Tibial nerve (tissue), 4 donors: ENCODE data around the gene L3MBTL4. TPM values are rescaled to one million over a fixed set of nuclear protein-coding genes. Genes with fewer than 3 reads are reported as not detected.

Experiments used
- DNase-seq, 2 donors: peaks; one replicate each; pipeline ENCODE4 v3.0.0-alpha.2; 2019; ENCODE audit warnings: low spot score in 2 of 2
- H3K27ac ChIP-seq, 4 donors: fragments of 200-600 bp; sonication (generic) in 3 of 4; one replicate each; pipeline ENCODE4 v1.5.1; 2017 to 2019; ENCODE audit warnings: mild to moderate bottlenecking in 1 of 4
- H3K27me3 ChIP-seq, 2 donors: fragments of 200-600 bp; sonication (generic) in 1 of 2; one replicate each; pipeline versions ENCODE4 v1.5.1 to v1.6.0; 2017 to 2019
- H3K36me3 ChIP-seq, 3 donors: fragments of 200-600 bp; sonication (generic); one replicate each; pipeline ENCODE4 v1.5.1; 2018 to 2019
- H3K4me1 ChIP-seq, 4 donors: fragments of 200-600 bp; sonication (generic) in 3 of 4; one replicate each; pipeline ENCODE4 v1.5.1; 2017 to 2019
- H3K4me3 ChIP-seq, 4 donors: fragments of 200-600 bp; sonication (generic) in 3 of 4; one replicate each; pipeline ENCODE4 v1.5.1; 2017 to 2019; ENCODE audit warnings: mild to moderate bottlenecking in 1 of 4, moderate library complexity in 1 of 4
- H3K9me3 ChIP-seq, 4 donors: fragments of 200-600 bp; sonication (generic) in 3 of 4; one replicate each; pipeline ENCODE4 v1.5.1; 2017 to 2019
- CTCF ChIP-seq, 5 experiments: fragments of 200-600 bp in 3 of 5; fragments of 450-650 bp in 2 of 5; sonication (generic) in 3 of 5; IDR thresholded peaks; one replicate each; pipeline ENCODE4 v1.5.1; 2016 to 2019; ENCODE audit warnings: antibody characterized with exemption in 5 of 5, mild to moderate bottlenecking in 3 of 5, moderate library complexity in 2 of 5
- EP300 ChIP-seq, 2 donors: sonication (generic); formaldehyde crosslinking; IDR thresholded peaks; one replicate each; pipeline ENCODE4 v1.6.1; 2017; ENCODE audit warnings: antibody characterized with exemption in 2 of 2, mild to moderate bottlenecking in 1 of 2
- POLR2A ChIP-seq, 2 donors: fragments of 450-650 bp; IDR thresholded peaks; one replicate each; pipeline ENCODE4 v1.6.1; 2017; ENCODE audit warnings: antibody characterized with exemption in 2 of 2, mild to moderate bottlenecking in 2 of 2, moderate library complexity in 2 of 2
- WGBS, 2 donors: methylation state at CpG; one replicate each; pipeline ENCODE4 v1.1.5; 2018; 5-methylcytosine and 5-hydroxymethylcytosine counted together
- total RNA-seq, 4 donors: library from RNA; depleted of rRNA; stranded (reverse); fragments of >200 nt; gene quantifications; one replicate each; pipeline ENCODE4 v1.1.0, GENCODE V29; 2016

The L3MBTL4 gene
- total RNA-seq, 4 donors from 2014 or later: 6.3 to 9.0 (median 8.1) TPM

DNA sequence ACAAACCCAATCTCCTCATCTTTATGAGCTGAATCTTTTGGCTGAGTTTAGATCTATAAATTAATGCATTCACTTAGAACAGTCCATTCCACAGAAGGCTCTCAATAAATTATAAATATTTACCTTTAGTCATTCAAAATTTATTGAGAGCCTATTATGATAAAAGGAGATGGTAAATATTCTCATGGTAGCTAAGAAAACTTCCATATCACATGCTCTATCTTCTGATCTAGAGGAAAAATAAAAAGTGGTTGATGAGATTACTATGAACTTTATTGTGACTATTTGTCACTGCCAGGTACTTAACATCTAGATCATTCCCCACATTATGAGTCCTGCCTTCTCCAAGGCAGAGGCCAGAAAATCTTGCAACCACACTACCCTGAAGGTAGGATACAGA lies 62.4 kb downstream of the L3MBTL4 start:
- H3K27ac ChIP-seq: no peak overlapping the region
- DNase-seq: no peak

GRCh38 chr18:6342990-6343389 lies 71.7 kb downstream of the L3MBTL4 start:
- Histone ChIP-seq H3K36me3 (no peaks in the 10 kb centered on the region), H3K27ac (no peak overlapping the region), H3K9me3 (peaks cover 0 to 41% (median 7%) of the 10 kb centered on the region in 4 donors), H3K4me1 (no peaks in the 10 kb centered on the region), H3K4me3 (no peak overlapping the region), H3K27me3 (no peaks in the 10 kb centered on the region)
- DNase-seq: no peak
- 65 to 89% methylated on average over 2 of the region's 2 CpGs for WGBS, 2 donors
- TF ChIP-seq CTCF (IDR thresholded peaks at IDR 0.05): no peak
- TF ChIP-seq EP300 (IDR thresholded peaks at IDR 0.05): no peak
- TF ChIP-seq POLR2A (IDR thresholded peaks at IDR 0.05): no peak

More for the DNA sequence above, 62.4 kb downstream of the L3MBTL4 start:
- no peaks in the 10 kb centered on the region for H3K4me1 ChIP-seq
- H3K36me3 ChIP-seq: no peaks in the 10 kb centered on the region
- H3K9me3 ChIP-seq: peaks cover 0 to 8% (median 0%) of the 10 kb centered on the region in 4 donors
- H3K4me3 ChIP-seq: no peak overlapping the region
- no peak for TF ChIP-seq CTCF (IDR thresholded peaks at IDR 0.05)
- no peak for TF ChIP-seq POLR2A (IDR thresholded peaks at IDR 0.05)
- TF ChIP-seq EP300 (IDR thresholded peaks at IDR 0.05): no peak
- no peaks in the 10 kb centered on the region for H3K27me3 ChIP-seq

- TF ChIP-seq EP300 (IDR thresholded peaks at IDR 0.05): no peak
- no peak for TF ChIP-seq CTCF (IDR thresholded peaks at IDR 0.05)
- no peak for TF ChIP-seq POLR2A (IDR thresholded peaks at IDR 0.05)
- no peak overlapping the region for H3K27ac ChIP-seq
- H3K4me3 ChIP-seq: no peak overlapping the region
- no peaks in the 10 kb centered on the region for H3K27me3 ChIP-seq
- H3K9me3 ChIP-seq: peaks cover 0 to 41% (median 7%) of the 10 kb centered on the region in 4 donors
- H3K36me3 ChIP-seq: no peaks in the 10 kb centered on the region
- no peak for DNase-seq
- no peaks in the 10 kb centered on the region for H3K4me1 ChIP-seq
These were observed 73.0 kb downstream of the L3MBTL4 start for GRCh38 chr18:6341709-6342108.

DNA sequence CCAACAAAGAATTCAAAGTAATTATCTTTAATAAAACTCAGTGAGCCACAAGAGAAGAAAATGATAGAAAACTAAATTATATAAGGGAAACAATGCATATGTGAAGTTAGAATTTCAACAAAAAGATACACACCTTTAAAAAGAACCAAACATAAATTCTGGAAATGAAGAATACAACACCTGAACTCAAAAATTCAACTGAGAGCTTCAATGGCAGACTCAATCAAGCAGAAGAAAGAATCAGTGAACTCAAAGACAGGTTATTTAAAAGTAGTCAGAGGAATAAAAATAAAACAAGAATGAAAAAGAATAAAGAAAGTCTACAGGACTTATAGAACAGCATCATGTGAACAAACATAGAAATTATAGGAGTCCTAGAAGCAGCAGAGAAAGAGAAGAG lies 73.4 kb downstream of the L3MBTL4 start:
- no peak for TF ChIP-seq EP300 (IDR thresholded peaks at IDR 0.05)
- TF ChIP-seq POLR2A (IDR thresholded peaks at IDR 0.05): no peak
- no peak for TF ChIP-seq CTCF (IDR thresholded peaks at IDR 0.05)
- no peak for DNase-seq
- Histone ChIP-seq H3K4me3 (no peak overlapping the region), H3K4me1 (no peaks in the 10 kb centered on the region), H3K9me3 (peaks cover 0 to 41% (median 7%) of the 10 kb centered on the region in 4 donors), H3K27me3 (no peaks in the 10 kb centered on the region), H3K36me3 (no peaks in the 10 kb centered on the region), H3K27ac (no peak overlapping the region)

- no peak for TF ChIP-seq CTCF (IDR thresholded peaks at IDR 0.05)
- TF ChIP-seq POLR2A (IDR thresholded peaks at IDR 0.05): no peak
- no peak for TF ChIP-seq EP300 (IDR thresholded peaks at IDR 0.05)
- WGBS, 2 donors: 77 to 81% methylated on average over 1 of the region's 1 CpG
- Histone ChIP-seq H3K4me3 (no peak overlapping the region), H3K4me1 (no peaks in the 10 kb centered on the region), H3K27me3 (no peaks in the 10 kb centered on the region), H3K9me3 (peaks cover 0 to 41% (median 7%) of the 10 kb centered on the region in 4 donors), H3K36me3 (no peaks in the 10 kb centered on the region), H3K27ac (no peak overlapping the region)
- DNase-seq: no peak
These were observed 74.6 kb downstream of the L3MBTL4 start for GRCh38 chr18:6340121-6340520.
